ENCODE measurements around the gene PTGES2. TPM values are rescaled to one million over a fixed set of nuclear protein-coding genes. Genes with fewer than 3 reads are reported as not detected.

The PTGES2 gene
- total and polyA plus RNA-seq, 2 experiments from 2014 or later, result 59.7 to 124 TPM

GRCh38 chr9:128174062-128174461, 46.5 kb upstream of the PTGES2 start (continued):
- TF ChIP-seq REST (IDR thresholded peaks at IDR 0.05; ENCODE audit: unreplicated experiment) (no peak), EZH2 (IDR thresholded peaks at IDR 0.05; ENCODE audit: low read depth, unreplicated experiment) (no peak), CREB1 (CRISPR knock-in tag; IDR thresholded peaks at IDR 0.05; ENCODE audit: low read depth) (no peak), NANOG (IDR thresholded peaks at IDR 0.05; ENCODE audit: borderline replicate concordance) (no peak), ETS1 (IDR thresholded peaks at IDR 0.05) (no peak)

GRCh38 chr9:128169925-128170324, 42.4 kb upstream of the PTGES2 start:
- no peak overlapping the region for H3K4me3 Mint-ChIP-seq

GRCh38 chr9:128169492-128169891, 42.0 kb upstream of the PTGES2 start:
- Histone ChIP-seq H3K9me2 (ENCODE audit: insufficient read depth) (no peaks in the 10 kb centered on the region), H3K27me3 (ENCODE audit: insufficient read depth) (no peaks in the 10 kb centered on the region), H3K4me3 (no peak overlapping the region), H3K4me1 (ENCODE audit: insufficient read depth) (no peaks in the 10 kb centered on the region), H3K79me2 (replicated peaks; ENCODE audit: insufficient read depth) (no peaks in the 10 kb centered on the region), H3K36me3 (ENCODE audit: insufficient read depth) (0 out of 2 replicates have a peak, but pooled peaks cover 8% of the 10 kb centered on the region), H3K4me2 (no peak overlapping the region), H3K27ac (ENCODE audit: low read depth) (no peak overlapping the region), H2AFZ (no peak overlapping the region), H3F3A (replicated peaks; ENCODE audit: low read depth) (0 out of 2 replicates have a peak, but pooled peaks cover 3% of the 10 kb centered on the region), H4K20me1 (replicated peaks; ENCODE audit: insufficient read depth) (0 out of 2 replicates have a peak, but pooled peaks cover 4% of the 10 kb centered on the region)
- Mint-ChIP-seq H3K36me3 (ENCODE audit: low read depth) (peaks cover 34% of the 10 kb centered on the region), H3K4me1 (no peaks in the 10 kb centered on the region; the same call in 2 of the 3 replicates), H3K27me3 (ENCODE audit: insufficient read depth, low read depth, poor library complexity) (peaks cover 3% of the 10 kb centered on the region), H3K27ac (no peak overlapping the region), H3K4me3 (no peak overlapping the region), H3K9me3 (no peaks in the 10 kb centered on the region)
- no peak for DNase-seq (ENCODE audit: low spot score)
- no peak for ATAC-seq
- no peak for TF ChIP-seq POLR2AphosphoS5 (IDR thresholded peaks at IDR 0.05; ENCODE audit: low read depth)
- TF ChIP-seq CTCF (conservative IDR thresholded peaks at IDR 0.05; ENCODE audit: low read depth in 2 of 2), result no peak
- TF ChIP-seq STAT1 (IDR thresholded peaks at IDR 0.05; ENCODE audit: unreplicated experiment), result no peak
- TF ChIP-seq CREB1 (CRISPR knock-in tag; IDR thresholded peaks at IDR 0.05; ENCODE audit: low read depth), result no peak
- no peak for TF ChIP-seq ETS1 (IDR thresholded peaks at IDR 0.05)
- no peak for TF ChIP-seq NANOG (IDR thresholded peaks at IDR 0.05; ENCODE audit: borderline replicate concordance)
- TF ChIP-seq JUNB (IDR thresholded peaks at IDR 0.05; ENCODE audit: unreplicated experiment), result no peak
- no peak for TF ChIP-seq ZNF331 (CRISPR knock-in tag; IDR thresholded peaks at IDR 0.05; ENCODE audit: low read depth)
- no peak for TF ChIP-seq ZNF114 (CRISPR knock-in tag; IDR thresholded peaks at IDR 0.05)

More at GRCh38 chr9:128169925-128170324, 42.4 kb upstream of the PTGES2 start:
- Mint-ChIP-seq H3K27me3 (ENCODE audit: insufficient read depth, low read depth, poor library complexity) (peaks cover 3% of the 10 kb centered on the region), H3K27ac (no peak overlapping the region), H3K9me3 (no peaks in the 10 kb centered on the region), H3K36me3 (ENCODE audit: low read depth) (peaks cover 35% of the 10 kb centered on the region), H3K4me1 (no peaks in the 10 kb centered on the region; the same call in 2 of the 3 replicates)
- Histone ChIP-seq H4K20me1 (replicated peaks; ENCODE audit: insufficient read depth) (0 out of 2 replicates have a peak, but pooled peaks cover 4% of the 10 kb centered on the region), H3K27ac (ENCODE audit: low read depth) (no peak overlapping the region), H3K4me2 (no peak overlapping the region), H3K36me3 (ENCODE audit: insufficient read depth) (0 out of 2 replicates have a peak, but pooled peaks cover 8% of the 10 kb centered on the region), H3K4me3 (no peak overlapping the region), H3K9me2 (ENCODE audit: insufficient read depth) (no peaks in the 10 kb centered on the region), H3K79me2 (replicated peaks; ENCODE audit: insufficient read depth) (no peaks in the 10 kb centered on the region), H3K4me1 (ENCODE audit: insufficient read depth) (no peaks in the 10 kb centered on the region), H2AFZ (no peak overlapping the region), H3F3A (replicated peaks; ENCODE audit: low read depth) (0 out of 2 replicates have a peak, but pooled peaks cover 3% of the 10 kb centered on the region), H3K27me3 (ENCODE audit: insufficient read depth) (no peaks in the 10 kb centered on the region)
- no peak for ATAC-seq
- DNase-seq (ENCODE audit: low spot score), result no peak
- TF ChIP-seq STAT1 (IDR thresholded peaks at IDR 0.05; ENCODE audit: unreplicated experiment), result no peak
- no peak for TF ChIP-seq CREB1 (CRISPR knock-in tag; IDR thresholded peaks at IDR 0.05; ENCODE audit: low read depth)

Measured in GM23338 (cell line).